Activated effector memory CD4-positive, alpha-beta T cell treated with Interleukin-2 at 50 U/mL for 16 hours (primary cell): ENCODE data around the gene TMEM141.

Experiments
- DNase-seq: peaks from one replicate; pipeline ENCODE4 v3.0.0-alpha.2; 2020

TMEM141 gene

GRCh38 chr9:136790640-136791515 is at the start of gene TMEM141:
TMEM141 (plus strand) TSS chr9:136791344; CDS start chr9:136791371, 27 bp downstream.
- peak; percentile 100 for DNase-seq

- DNase-seq: no peak
These were observed 49.1 kb upstream of the TMEM141 start for GRCh38 chr9:136741883-136742571.

GRCh38 chr9:136742591-136743391 is 48.4 kb upstream of the TMEM141 start, which contains the start of gene LCN10:
LCN10 (minus strand) TSS chr9:136742940; CDS start chr9:136742903, 37 bp downstream.
- no peak for DNase-seq

GRCh38 chr9:136743639-136744211 is 47.4 kb upstream of the TMEM141 start:
- DNase-seq: no peak

- no peak for DNase-seq
These were observed 46.4 kb upstream of the TMEM141 start for GRCh38 chr9:136744773-136745172.

GRCh38 chr9:136745389-136746154 is 45.6 kb upstream of the TMEM141 start:
- DNase-seq: no peak

- no peak for DNase-seq
These were observed 45.0 kb upstream of the TMEM141 start for GRCh38 chr9:136746155-136746490.

- DNase-seq: no peak
These were observed 44.5 kb upstream of the TMEM141 start for GRCh38 chr9:136746621-136747020.

- DNase-seq: no peak
These were observed 43.7 kb upstream of the TMEM141 start for GRCh38 chr9:136747161-136748060.

- no peak for DNase-seq
These were observed 42.9 kb upstream of the TMEM141 start, which contains the start of gene LCN6 for GRCh38 chr9:136748201-136748600. LCN6 (minus strand) TSS chr9:136748525; CDS start chr9:136748483, 42 bp downstream.

GRCh38 chr9:136748666-136749611 is 42.2 kb upstream of the TMEM141 start:
- DNase-seq: no peak

- no peak for DNase-seq
These were observed 40.6 kb upstream of the TMEM141 start for GRCh38 chr9:136750526-136750925.

- no peak for DNase-seq
These were observed 39.9 kb upstream of the TMEM141 start for GRCh38 chr9:136751244-136751643.

- no peak for DNase-seq
These were observed 39.3 kb upstream of the TMEM141 start for GRCh38 chr9:136751814-136752213.

- DNase-seq: no peak
These were observed 37.6 kb upstream of the TMEM141 start for GRCh38 chr9:136753371-136754058.

- no peak for DNase-seq
These were observed 37.0 kb upstream of the TMEM141 start for GRCh38 chr9:136754059-136754572.

- no peak for DNase-seq
These were observed 36.4 kb upstream of the TMEM141 start for GRCh38 chr9:136754626-136755301.
